Osteocyte (in vitro differentiated cells): ENCODE data around the gene ANKRD28. TPM values are rescaled to one million over a fixed set of nuclear protein-coding genes. Genes with fewer than 3 reads are reported as not detected.
"Not testable (repeated sequence)": the region's sequence is repeated elsewhere in the genome, so short reads cannot be mapped to it uniquely, and the experiment has no call there.

Source experiments
- DNase-seq: peaks from one replicate; pipeline ENCODE4 v3.0.0; 2021; ENCODE audit warnings: mixed read lengths; ENCODE audit not compliant: unreplicated experiment; ENCODE audit errors: extremely low spot score
- H3K27ac Mint-ChIP-seq: one replicate; pipeline ENCODE4 v1.8.0; 2021; ENCODE audit warnings: mild to moderate bottlenecking, mixed read lengths; ENCODE audit not compliant: unreplicated experiment
- H3K27me3 Mint-ChIP-seq: one replicate; pipeline ENCODE4 v1.8.0; 2021; ENCODE audit warnings: mixed read lengths; ENCODE audit not compliant: unreplicated experiment
- H3K36me3 Mint-ChIP-seq: one replicate; pipeline ENCODE4 v1.8.0; 2021; ENCODE audit warnings: mixed read lengths; ENCODE audit not compliant: unreplicated experiment
- H3K4me1 Mint-ChIP-seq: one replicate; pipeline ENCODE4 v1.8.0; 2021; ENCODE audit warnings: mixed read lengths; ENCODE audit not compliant: unreplicated experiment
- H3K4me3 Mint-ChIP-seq: one replicate; pipeline ENCODE4 v1.8.0; 2021; ENCODE audit warnings: mild to moderate bottlenecking, moderate library complexity, mixed read lengths; ENCODE audit not compliant: unreplicated experiment
- H3K9me3 Mint-ChIP-seq: one replicate; pipeline ENCODE4 v1.8.0; 2021; ENCODE audit warnings: mixed read lengths; ENCODE audit not compliant: unreplicated experiment
- CTCF ChIP-seq: fragments of 200-600 bp; sonication (generic); IDR thresholded peaks from 2 replicates; pipeline ENCODE4 v1.5.0; 2021; ENCODE audit warnings: antibody characterized with exemption, mild to moderate bottlenecking, moderate library complexity
- total RNA-seq: library from RNA; stranded (reverse); gene quantifications from 2 replicates; pipeline ENCODE4 v1.2.1, GENCODE V29; 2021

The ANKRD28 gene
- total RNA-seq, 1 donor from 2014 or later, result 151 TPM

GRCh38 chr3:15782429-15782828 is 15.3 kb downstream of the ANKRD28 start:
- TF ChIP-seq CTCF, result no peak
- Mint-ChIP-seq H3K27me3 (no peaks in the 10 kb centered on the region), H3K9me3 (no peaks in the 10 kb centered on the region), H3K27ac (peak overlapping the region; percentile 95), H3K4me1 (peaks cover 90% of the 10 kb centered on the region), H3K4me3 (peak overlapping the region; percentile 64), H3K36me3 (peaks cover 47% of the 10 kb centered on the region)
- DNase-seq, result no peak

- Mint-ChIP-seq H3K36me3 (peaks cover 46% of the 10 kb centered on the region), H3K9me3 (no peaks in the 10 kb centered on the region), H3K4me3 (peak overlapping the region; percentile 64), H3K4me1 (peaks cover 88% of the 10 kb centered on the region), H3K27me3 (no peaks in the 10 kb centered on the region), H3K27ac (peak overlapping the region; percentile 95)
- DNase-seq, result no peak
- TF ChIP-seq CTCF, result no peak
These were observed 16.0 kb downstream of the ANKRD28 start for GRCh38 chr3:15781637-15782402.

GRCh38 chr3:15781131-15781530 is 16.6 kb downstream of the ANKRD28 start:
- Mint-ChIP-seq H3K4me1 (peaks cover 88% of the 10 kb centered on the region), H3K27me3 (no peaks in the 10 kb centered on the region), H3K4me3 (peak overlapping the region; percentile 46), H3K9me3 (no peaks in the 10 kb centered on the region), H3K36me3 (peaks cover 47% of the 10 kb centered on the region), H3K27ac (peak overlapping the region; percentile 90)
- DNase-seq, result no peak
- no peak for TF ChIP-seq CTCF

- peaks cover 83% of the 10 kb centered on the region for H3K4me1 Mint-ChIP-seq
- no peaks in the 10 kb centered on the region for H3K9me3 Mint-ChIP-seq
- no peak overlapping the region for H3K4me3 Mint-ChIP-seq
- no peaks in the 10 kb centered on the region for H3K27me3 Mint-ChIP-seq
- DNase-seq, result no peak
- TF ChIP-seq CTCF, result no peak
- H3K36me3 Mint-ChIP-seq, result peaks cover 32% of the 10 kb centered on the region
- peak overlapping the region; percentile 29 for H3K27ac Mint-ChIP-seq
These were observed 18.7 kb downstream of the ANKRD28 start for GRCh38 chr3:15779111-15779510.

- H3K27ac Mint-ChIP-seq, result peak overlapping the region; percentile 29
- H3K4me1 Mint-ChIP-seq, result peaks cover 83% of the 10 kb centered on the region
- TF ChIP-seq CTCF, result no peak
- H3K36me3 Mint-ChIP-seq, result peaks cover 36% of the 10 kb centered on the region
- DNase-seq, result no peak
- no peak overlapping the region for H3K4me3 Mint-ChIP-seq
- H3K27me3 Mint-ChIP-seq, result no peaks in the 10 kb centered on the region
- no peaks in the 10 kb centered on the region for H3K9me3 Mint-ChIP-seq
These were observed 19.4 kb downstream of the ANKRD28 start for GRCh38 chr3:15778332-15778858.

GRCh38 chr3:15774931-15775560 is 22.7 kb downstream of the ANKRD28 start:
- peak overlapping the region; percentile 27 for H3K27ac Mint-ChIP-seq
- DNase-seq, H3K27me3 Mint-ChIP-seq, H3K9me3 Mint-ChIP-seq, H3K4me3 Mint-ChIP-seq: not testable (repeated sequence)
- peaks cover 77% of the 10 kb centered on the region for H3K4me1 Mint-ChIP-seq
- H3K36me3 Mint-ChIP-seq, result peaks cover 55% of the 10 kb centered on the region
